HG02884 (cell line): Measurements from ENCODE around the gene PRDX2.
"Not testable (repeated sequence)": the region's sequence is repeated elsewhere in the genome, so short reads cannot be mapped to it uniquely, and the experiment has no call there.

Experiments
- ATAC-seq: cut with Tn5 transposase; IDR thresholded peaks from one replicate; pipeline ENCODE4 v1.9.1; 2021; ENCODE audit warnings: mild to moderate bottlenecking, moderate library complexity; ENCODE audit not compliant: unreplicated experiment

PRDX2 gene

DNA sequence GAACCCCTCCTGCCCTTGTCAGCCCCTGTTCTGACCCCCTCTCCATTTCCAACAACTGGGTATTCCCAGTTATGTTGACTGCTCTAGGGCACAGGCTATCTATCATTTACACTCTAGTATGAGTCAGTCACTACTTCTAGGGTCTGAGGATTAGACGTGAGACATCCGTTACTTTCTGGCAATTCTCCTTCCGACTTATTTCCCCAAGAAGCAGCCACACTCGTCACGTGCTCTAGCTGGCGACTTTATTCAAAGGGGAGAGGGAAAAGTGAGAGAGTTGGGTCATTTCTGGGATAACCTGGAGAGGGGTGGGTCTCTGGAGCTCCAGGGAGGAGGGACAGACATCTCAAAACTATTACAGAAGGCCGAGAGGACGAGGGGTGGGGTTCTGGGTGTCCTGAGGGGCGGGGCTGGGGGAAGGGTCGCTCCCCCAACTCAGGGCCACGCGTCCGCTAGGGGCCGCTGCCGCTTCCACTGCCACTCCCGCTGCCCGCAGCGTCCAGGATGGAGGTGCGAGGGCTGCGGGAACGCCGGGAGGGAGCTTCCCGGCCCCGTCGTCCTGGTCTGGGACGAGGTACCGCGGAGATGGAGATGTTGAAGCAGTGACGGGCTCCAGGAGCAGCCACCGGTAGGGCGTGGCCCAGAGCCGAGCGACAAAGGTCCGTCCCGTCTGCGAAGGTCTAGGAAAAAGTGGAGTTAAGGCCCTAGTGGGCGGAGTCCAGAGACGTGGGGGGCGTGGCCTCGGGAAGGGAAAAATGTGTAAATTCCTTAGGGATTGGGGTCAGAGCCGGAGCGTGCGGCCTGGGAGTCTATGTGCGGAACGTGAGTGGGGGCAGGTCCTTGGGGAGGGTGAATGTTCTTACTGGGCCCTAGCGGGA, 23.9 kb upstream of the PRDX2 start:
- ATAC-seq, result no peak

- ATAC-seq, result no peak
These were observed 20.2 kb upstream of the PRDX2 start for GRCh38 chr19:12821761-12822160.

DNA sequence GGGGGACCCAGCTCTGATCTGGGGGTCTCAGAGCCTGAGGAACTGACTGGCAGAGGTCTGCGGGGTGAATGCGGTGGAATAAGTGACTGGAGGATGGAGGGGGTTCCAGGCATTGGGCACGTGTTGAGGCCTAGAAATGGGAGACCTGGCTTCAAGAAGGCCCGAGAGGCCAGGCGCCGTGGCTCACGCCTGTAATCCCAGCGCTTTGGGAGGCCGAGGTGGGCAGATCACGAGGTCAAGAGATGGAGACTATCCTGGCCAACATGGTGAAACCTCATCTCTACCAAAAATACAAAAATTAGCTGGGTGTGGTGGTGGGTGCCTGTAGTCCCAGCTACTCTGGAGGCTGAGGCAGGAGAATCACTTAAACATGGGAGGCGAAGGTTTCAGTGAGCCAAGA, 16.2 kb upstream of the PRDX2 start:
- ATAC-seq, result not testable (repeated sequence)

- ATAC-seq, result not testable (repeated sequence)
These were observed 15.6 kb upstream of the PRDX2 start for GRCh38 chr19:12817188-12817587.

GRCh38 chr19:12815088-12815487, 13.5 kb upstream of the PRDX2 start:
- ATAC-seq, result no peak

DNA sequence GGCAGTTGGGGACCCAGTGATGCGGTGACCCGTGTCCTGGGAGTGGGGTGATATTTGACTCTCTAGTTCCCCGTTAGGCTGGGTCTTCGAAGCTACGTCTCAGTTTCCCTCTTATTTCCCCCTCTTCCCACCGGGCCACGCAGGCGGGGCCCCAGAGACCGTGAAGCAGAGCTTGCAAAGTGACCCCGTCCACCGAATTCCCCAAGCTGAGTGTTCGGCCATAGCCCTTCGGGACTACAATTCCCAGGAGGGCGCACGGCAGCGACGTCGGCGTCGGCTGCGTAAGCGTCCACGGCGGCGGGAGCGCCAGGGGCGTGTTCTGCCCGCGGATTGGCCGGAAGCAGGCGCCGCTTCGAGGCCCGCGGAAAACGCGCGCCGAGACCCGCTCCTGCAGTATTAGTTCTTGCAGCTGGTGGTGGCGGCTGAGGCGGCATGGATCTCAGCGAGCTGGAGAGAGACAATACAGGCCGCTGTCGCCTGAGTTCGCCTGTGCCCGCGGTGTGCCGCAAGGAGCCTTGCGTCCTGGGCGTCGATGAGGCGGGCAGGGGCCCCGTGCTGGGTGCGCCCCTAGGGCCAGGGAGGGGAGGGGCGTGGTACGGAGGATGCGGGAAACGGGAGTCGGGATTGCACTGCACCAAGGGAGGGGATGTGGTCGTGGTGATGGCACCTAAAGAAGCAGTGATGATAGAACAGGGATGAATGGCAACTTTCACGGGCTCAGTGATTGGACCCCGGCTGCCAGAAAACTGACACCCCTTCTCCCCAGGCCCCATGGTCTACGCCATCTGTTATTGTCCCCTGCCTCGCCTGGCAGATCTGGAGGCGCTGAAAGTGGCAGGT, 4.9 kb upstream of the PRDX2 start, which contains the start of gene RNASEH2A:
RNASEH2A (plus strand) TSS at position 343 of the 840 bp plus-strand sequence; CDS start at position 433, 90 bp downstream.
- ATAC-seq, result peak; percentile 69

- no peak for ATAC-seq
These were observed 2.5 kb upstream of the PRDX2 start for GRCh38 chr19:12804051-12804450.

- ATAC-seq, result no peak
These were observed 887 bp upstream of the PRDX2 start for GRCh38 chr19:12802267-12803106.

DNA sequence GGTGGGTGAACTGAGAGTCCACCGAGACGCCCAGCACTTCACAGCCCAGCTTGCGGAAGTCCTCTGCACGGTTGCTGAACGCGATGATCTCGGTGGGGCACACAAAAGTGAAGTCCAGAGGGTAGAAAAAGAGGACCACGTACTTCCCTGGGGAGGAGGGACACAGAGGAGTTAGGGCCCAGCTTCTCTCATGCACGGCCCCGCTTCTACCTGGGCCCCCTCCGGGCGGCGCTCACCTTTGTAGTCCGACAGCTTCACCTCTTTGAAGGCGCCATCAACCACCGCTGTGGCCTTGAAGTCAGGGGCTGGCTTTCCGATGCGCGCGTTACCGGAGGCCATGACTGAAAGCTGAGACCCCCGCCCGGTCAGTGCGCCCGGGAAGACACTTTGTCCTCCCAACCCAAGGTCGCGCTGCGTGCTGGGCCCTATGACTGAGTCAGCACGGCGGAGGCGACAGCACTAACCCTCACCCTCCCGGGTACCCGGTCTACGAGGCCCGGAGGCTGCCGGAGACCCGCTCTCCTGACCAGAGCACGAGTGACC, 606 bp downstream of the PRDX2 start:
- no peak for ATAC-seq

- no peak for ATAC-seq
These were observed 1.2 kb downstream of the PRDX2 start for GRCh38 chr19:12800466-12800770.

DNA sequence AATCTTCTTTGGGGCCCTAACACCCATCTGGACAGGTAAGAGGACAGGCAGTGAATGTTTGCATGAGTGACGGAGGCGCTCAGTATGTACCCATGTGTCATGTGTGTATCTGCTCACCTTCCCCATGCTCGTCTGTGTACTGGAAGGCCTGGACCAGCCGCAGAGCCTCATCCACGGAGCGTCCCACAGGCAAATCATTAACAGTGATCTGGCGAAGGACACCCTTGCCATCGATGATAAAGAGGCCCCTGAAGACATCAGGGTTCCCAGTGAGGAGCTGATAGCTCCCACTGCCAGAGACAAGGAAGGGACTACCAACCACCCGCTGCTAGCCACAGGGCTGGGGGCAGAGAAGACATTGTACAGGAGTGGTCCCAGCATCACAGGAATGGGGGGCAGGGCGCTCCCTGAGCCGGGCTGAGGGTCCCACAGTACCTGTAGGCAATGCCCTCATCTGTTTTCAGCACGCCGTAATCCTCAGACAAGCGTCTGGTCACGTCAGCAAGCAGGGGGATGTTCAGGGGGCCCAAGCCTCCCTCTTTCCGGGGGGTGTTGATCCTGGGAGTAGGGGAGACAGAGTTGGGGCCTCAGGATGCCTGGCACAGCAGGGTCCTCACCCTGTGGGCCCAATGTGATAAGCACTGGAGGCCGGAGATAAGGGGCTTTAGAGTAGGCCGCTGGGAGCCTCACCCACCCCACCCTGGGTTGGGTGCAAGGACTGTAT, 1.7 kb downstream of the PRDX2 start:
- no peak for ATAC-seq

DNA sequence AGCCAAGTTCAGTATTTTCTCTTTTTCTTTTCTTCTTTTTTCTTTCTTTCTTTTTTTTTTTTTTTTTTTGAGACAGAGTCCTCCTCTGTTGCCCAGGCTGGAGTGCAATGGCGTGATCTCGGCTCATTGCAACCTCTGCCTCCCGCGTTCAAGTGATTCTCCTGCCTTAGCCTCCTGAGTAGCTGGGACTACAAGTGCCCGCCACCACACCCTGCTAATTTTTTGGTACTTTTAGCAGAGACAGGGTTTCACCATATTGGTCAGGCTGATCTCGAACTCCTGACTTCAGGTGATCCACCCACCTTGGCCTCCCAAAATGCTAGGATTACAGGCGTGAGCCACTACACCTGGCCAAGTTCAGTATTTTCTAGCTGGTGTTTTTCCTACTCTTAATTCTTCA, 4.0 kb downstream of the PRDX2 start:
- not testable (repeated sequence) for ATAC-seq

- ATAC-seq, result no peak
These were observed 4.4 kb downstream of the PRDX2 start for GRCh38 chr19:12797141-12797587.

GRCh38 chr19:12796146-12797071, 5.2 kb downstream of the PRDX2 start:
- no peak for ATAC-seq

DNA sequence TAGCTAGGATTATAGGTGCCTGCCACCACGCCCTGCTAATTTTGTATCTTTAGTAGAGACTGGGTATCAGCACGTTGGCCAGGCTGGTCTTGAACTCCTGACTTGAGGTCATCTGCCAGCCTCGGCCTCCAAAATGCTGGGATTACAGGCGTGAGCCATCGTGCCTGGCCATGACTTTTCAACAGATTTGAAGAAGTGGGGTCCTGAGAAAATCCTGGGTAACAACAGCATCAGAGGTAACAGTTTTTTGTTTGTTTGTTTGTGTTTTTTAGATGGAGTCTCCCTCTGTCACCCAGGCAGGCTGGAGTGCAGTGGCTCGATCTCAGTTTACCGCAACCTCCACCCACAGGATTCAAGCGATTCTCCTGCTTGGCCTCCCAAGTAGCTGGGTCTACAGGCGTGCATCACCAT, 6.6 kb downstream of the PRDX2 start:
- no peak for ATAC-seq

GRCh38 chr19:12794196-12794941, 7.2 kb downstream of the PRDX2 start:
- ATAC-seq, result no peak

GRCh38 chr19:12793290-12794195, 8.1 kb downstream of the PRDX2 start:
- ATAC-seq, result no peak
